ENCODE data around the gene PTS.
A peak's percentile ranks its signal among the peaks of the same experiment; 100 is the strongest.

The PTS gene

DNA sequence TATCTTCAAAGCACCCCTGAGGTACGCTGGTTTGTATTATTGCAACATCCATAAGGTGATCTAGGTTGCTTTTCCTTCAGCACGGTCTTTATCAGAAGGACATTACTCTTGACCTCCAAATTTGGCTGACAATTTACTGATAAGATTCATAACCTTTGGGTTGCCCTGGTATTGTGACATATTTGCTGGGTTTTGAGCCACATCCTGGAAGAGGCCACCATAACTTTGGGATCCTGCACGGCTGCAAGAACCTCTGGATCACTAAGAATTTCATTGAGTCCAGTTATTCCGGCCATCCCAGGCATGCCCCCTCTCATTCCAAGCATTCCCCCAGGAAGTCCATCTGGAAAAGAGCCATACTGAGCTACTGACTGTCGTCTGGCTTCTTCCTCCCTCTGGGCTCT lies 41.0 kb downstream of the PTS start:
- DNase-seq: no peak

DNA sequence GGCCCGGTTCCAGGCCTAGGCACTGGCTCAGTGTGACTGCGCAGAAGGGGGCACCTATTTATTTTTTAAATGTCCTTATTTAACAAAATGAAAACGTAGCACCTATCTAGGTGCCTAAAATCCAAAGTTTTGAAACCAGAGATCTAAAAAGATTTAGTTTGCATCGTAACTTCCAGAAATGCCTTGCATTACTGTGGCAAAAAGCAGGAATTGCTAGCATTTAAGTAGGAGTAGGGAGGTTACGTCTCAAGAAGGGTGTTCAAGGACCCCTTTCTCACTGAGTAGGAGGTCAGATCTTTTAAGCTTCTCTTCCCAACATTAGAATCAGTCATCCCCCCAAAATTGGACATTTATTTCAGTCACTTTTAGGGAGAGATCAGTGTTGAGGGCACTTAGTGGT lies 42.2 kb downstream of the PTS start:
- DNase-seq: no peak

DNA sequence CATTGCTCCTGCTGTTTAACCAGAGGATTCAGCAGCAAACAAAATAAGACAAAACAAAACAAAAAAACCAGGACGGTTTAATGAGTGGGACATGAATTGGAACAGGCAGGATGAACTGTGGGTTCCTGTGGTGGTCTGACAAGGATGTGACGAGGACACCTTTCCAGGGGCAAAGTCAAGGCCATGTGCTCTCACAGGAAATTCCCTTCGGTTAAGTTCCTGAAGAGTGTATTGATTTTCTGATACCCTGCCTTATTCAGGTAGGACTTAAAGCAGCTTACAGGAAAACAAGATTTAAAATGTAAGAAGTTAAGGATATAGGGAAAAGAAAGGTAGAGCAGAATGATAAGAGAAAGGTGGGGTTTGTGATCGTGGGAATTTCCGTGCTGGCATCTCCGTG lies 42.9 kb downstream of the PTS start:
- no peak for DNase-seq

DNA sequence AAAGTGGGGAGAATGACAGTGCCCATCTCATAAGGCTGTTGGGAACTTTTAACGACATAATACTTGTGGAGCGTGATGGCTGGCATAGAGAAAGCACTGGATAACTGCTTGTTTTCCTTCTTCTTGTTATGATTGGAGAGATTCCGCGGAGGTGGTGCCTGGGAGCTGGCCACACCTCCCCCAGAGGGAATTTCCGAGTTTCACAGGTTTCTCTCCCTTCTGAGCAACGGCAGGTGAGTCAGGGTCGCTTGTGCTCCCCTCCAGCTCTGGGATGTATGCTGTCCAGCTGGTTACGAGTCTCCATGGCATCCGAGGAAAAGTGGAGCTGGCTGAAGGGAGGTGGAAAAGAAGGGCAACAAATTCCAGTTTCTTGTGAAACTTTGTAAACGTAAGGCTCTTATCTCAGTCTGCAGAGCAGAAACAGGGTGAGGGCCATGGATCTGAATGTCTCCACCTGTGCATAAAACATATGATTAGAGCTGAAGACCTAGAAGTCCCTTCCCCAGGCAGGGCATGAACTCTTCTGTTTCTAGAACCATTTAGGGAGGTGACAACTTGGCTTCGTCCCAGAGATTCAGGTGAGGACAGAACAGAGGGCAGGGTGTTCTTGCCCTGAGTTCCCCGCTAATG lies 44.4 kb downstream of the PTS start:
- no peak for DNase-seq

DNA sequence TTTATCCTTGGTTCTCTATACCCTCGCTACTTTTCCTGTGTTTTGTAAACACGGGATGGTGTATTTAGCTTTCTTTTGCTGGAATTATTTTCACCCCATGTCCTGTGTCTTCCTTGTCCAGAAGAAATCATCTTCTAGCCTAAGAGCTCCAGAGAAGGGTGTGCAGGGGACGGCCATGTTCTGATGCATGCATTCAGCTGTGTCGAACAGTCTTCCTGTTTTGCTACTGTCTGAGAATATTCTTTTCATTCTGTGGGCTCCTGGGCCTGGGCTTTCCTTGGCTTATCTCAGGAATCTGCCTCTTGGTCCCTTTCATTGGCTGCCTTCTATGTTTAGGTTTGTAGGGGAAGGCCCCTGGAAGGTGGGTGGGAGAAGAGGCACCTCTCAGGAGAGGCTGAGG lies 45.0 kb downstream of the PTS start:
- DNase-seq: no peak

DNA sequence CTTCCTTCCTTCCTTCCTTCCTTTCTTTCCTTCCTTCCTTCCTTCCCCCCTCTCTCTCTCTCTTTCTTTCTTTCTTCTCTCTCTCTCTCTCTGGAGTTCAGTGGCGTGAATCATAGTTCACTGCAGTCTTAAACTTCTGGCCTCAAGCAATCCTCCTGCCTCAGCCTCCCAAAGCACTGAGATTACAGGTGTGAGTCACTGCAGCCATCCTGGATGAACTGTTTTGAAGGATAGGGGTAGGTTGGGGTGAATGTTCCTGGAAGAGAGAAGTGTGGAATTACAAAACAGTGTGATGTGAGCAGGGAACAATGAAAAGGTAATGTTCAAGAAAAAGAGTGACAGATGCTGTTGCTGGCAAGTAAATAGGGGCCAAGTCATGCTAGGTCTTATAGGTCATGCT lies 46.8 kb downstream of the PTS start:
- DNase-seq: no peak

DNA sequence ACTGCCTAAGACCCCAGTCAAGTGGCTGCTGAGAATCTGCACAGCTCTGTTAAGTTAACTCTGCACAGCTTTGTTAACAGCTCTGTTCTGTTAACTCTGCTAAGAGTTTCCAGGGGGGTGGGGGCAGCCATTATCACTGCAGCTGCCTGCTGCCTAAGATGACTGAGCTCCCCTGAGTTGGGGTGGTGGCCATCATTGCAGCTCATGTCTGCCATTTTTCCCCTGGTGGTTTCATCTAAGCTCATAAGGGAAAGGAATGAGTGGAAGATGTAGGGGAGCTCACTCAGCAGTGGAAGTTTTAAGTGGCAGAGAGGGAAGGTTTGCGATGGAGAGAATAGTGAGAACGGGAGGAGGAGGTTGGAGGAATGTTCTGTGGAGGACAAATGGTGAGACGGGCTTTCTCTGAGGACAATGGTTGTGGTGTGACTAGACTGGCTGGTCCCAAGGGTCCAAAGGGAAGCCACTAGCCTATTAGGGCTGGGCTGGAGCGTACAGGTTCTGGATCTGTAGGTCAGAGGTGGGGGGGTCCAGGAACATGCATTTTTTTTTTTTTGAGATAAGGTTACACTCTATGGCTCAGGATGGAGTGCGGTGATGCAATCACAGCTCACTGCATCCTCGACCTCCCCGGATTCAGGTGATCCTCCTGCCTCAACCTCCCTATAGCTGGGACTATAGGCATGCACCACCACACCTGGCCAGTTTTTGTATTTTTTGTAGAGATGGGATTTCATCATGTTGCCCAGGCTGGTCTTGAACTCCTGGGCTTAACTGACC lies 48.0 kb downstream of the PTS start:
- no peak for DNase-seq

DNA sequence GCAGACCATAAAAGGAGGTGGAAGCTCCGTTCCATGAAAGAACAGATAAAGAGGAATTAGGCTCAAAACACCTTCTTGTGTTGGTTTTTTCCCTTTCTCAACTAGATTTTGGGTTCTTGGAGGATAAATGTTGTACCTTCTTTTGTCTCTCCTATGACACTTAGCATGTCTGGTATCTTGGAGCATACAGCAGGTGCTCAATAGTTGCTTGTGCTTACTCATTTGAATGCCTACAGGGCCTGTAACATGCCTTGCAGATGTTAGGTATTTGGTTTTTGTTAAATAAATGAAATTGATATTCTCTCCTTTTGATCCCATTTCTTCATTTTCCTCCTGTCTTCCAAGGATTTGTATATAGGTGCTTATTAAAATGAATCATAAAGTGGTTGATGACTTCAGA lies 50.8 kb downstream of the PTS start:
- no peak for DNase-seq

DNA sequence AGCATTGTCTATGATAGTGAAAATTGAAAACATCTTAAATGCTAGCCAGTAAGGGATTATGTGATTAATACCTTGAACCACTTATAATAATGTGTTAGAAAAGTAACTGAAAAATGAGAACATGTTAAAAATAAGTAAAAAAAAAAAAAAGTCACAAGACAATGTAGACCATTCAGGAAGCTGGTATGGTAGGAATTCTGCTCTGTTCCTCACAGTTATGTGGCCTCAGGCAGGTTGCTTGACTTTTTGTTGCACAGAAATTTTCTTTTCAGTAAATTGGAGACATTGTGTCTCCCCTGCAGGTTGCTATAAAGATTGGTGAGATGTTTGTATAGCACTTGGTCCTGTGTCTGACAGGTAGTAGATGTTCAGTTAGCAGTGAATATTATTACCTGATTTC lies 51.7 kb downstream of the PTS start:
- no peak for DNase-seq

DNA sequence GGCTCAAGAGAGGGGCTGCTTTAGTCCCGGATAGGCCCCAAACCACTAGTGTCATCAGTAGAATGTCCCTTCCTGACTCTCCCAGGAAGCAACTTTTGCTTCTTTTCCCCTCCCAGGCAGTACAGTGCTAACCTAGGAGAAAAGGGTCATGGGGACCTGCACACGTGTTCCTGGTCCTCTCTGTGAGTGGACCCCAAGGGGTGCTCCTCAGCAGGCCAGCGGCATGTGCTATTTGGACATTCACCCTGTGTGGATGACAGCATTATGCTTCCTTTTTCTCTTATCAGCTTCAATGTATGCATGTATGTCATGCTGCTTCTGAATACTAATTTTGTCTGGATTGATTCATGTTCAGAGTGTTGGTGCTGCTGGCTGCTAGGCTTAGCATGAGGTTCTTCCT lies 52.6 kb downstream of the PTS start:
- no peak for DNase-seq

DNA sequence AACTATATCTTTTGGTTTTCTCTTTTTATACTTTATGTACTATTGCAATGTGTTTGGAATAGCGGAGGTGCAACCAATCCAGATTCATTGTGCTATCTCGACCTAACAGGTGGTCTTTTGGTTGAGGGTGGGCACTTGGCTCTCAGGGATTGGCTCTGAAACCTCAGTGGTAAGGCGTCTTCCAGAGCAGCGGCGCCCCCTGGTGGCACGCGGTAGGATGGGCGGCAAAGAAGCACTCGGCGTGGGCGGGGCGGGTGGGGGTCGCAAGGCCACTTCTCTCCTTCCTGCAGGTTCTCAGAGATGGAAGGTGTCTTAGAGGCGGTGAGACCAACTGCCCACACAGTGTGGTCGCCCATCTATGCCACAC lies 53.7 kb downstream of the PTS start:
- DNase-seq: peak; percentile 76

DNA sequence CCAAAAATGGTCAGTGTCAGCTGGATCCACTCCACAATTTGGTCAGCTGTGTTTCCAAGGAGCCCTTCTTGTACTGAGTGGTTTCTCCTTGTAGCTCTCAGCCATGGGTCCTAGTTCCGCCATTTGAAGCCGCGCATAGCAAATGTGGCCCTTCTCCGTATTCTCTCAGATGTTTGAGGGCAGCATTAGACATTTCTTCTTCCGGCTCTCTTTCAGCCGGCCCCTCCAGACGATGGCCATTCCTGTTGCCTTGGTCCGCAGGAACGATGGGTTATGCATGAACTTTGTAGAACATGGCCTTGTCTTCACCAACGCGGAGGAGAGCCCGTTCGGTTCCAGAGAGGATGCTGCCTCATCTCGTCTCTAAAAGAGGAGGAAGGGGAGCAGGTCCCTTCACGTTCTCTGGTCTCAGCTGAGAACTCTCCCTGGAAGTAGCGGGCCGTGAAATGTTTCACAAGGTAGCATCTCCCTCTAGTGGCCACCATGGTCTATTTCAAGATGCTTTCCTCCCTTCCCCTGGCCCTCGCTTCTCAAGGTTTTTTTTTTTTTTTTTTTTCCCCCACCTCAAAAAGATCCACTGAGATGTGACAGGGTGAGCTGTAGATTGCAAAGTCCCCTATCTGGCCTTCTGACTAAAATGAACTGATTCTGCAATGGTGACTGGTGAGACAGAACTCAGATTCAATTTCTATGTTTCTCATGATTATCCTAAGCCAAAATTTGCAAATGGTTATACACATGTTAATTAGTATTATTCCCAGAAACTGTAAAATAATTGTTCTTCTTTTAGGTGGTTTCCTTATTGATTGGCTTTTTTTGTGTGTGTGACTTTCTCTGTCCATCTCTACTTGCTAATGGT lies 54.3 kb downstream of the PTS start:
- DNase-seq: peak; percentile 86

DNA sequence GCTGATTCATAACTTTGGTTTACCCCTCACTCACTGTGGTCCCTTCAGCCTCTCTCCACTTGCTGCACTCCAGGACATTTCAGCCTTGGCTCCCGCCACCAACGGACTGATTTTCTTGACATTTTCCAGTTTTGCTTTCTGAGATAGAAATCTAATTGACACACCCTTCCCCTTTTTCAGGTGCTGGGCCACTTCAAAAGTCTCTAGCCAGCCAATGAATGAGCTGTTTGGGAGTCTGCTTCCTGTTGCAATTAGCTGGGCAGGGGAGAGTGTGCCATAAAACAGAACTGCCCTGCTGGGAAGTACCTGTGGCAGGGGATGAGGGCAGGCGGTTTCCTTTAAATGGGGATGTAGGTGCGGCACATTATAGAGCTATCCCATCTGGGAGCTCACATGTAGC lies 55.5 kb downstream of the PTS start:
- DNase-seq: no peak
